Gastrocnemius medialis (tissue), 4 donors: ENCODE measurements around the gene WNT11.

Experiments
- POLR2A ChIP-seq, 2 donors: fragments of 450-650 bp; IDR thresholded peaks; one replicate each; pipeline ENCODE4 v1.6.1; 2017; ENCODE audit warnings: antibody characterized with exemption in 2 of 2, mild to moderate bottlenecking in 2 of 2, moderate library complexity in 2 of 2
- TF ChIP-seq, protein P1 (sequence below), 5 experiments: fragments of 450-650 bp in 3 of 5; fragments of 200-600 bp in 2 of 5; sonication (generic) in 2 of 5; IDR thresholded peaks in 4 of 5; conservative IDR thresholded peaks in 1 of 5; 1 replicate in 4 of 5; 2 replicates in 1 of 5; pipeline ENCODE4 v1.5.1; 2016 to 2019; ENCODE audit warnings: antibody characterized with exemption in 5 of 5, mild to moderate bottlenecking in 3 of 5, moderate library complexity in 3 of 5

DNA sequence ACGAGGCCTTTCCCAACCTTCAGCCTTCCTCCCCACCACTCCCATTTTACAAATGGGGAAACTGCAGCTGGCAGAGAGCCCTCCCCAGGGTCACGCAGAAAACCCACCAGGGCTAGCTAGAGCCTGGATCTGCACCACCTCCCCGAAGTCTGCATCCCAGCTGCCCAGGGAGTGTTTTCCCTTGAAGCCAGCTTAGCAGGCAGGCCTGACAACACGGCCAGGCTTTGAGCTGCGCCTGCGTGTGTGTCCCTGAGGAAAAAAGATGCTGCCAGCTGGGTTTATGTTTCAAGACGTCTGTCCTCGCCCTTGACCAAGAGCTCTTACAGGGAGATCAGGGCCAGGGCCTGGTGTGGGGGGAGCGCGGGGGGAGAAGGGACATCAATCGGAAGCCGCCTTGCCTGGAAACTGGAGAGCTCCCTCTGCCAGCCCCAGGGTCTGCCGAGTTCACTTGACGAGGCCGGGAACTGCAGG, 20.3 kb downstream of the WNT11 start:
- TF ChIP-seq, protein P1, sequence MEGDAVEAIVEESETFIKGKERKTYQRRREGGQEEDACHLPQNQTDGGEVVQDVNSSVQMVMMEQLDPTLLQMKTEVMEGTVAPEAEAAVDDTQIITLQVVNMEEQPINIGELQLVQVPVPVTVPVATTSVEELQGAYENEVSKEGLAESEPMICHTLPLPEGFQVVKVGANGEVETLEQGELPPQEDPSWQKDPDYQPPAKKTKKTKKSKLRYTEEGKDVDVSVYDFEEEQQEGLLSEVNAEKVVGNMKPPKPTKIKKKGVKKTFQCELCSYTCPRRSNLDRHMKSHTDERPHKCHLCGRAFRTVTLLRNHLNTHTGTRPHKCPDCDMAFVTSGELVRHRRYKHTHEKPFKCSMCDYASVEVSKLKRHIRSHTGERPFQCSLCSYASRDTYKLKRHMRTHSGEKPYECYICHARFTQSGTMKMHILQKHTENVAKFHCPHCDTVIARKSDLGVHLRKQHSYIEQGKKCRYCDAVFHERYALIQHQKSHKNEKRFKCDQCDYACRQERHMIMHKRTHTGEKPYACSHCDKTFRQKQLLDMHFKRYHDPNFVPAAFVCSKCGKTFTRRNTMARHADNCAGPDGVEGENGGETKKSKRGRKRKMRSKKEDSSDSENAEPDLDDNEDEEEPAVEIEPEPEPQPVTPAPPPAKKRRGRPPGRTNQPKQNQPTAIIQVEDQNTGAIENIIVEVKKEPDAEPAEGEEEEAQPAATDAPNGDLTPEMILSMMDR (IDR thresholded peaks at IDR 0.05 in 4 of 5, conservative IDR thresholded peaks at IDR 0.05 in 1 of 5), result no peak
- no peak for TF ChIP-seq POLR2A (IDR thresholded peaks at IDR 0.05)
